HG02973 (cell line): Measurements from ENCODE around the gene POLR2E.
A peak's percentile ranks its signal among the peaks of the same experiment; 100 is the strongest.

Source experiments
- ATAC-seq: cut with Tn5 transposase; IDR thresholded peaks from one replicate; pipeline ENCODE4 v1.9.1; 2021; ENCODE audit warnings: moderate library complexity; ENCODE audit not compliant: unreplicated experiment

The POLR2E gene

GRCh38 chr19:1051791-1052190, 43.4 kb downstream of the POLR2E start:
- no peak for ATAC-seq

- no peak for ATAC-seq
Observed at GRCh38 chr19:1050989-1051788, 44.0 kb downstream of the POLR2E start.

GRCh38 chr19:1049800-1050199, 45.4 kb downstream of the POLR2E start:
- ATAC-seq = no peak

- ATAC-seq = no peak
Observed at GRCh38 chr19:1049106-1049505, 46.1 kb downstream of the POLR2E start.

GRCh38 chr19:1047696-1048147, 47.5 kb downstream of the POLR2E start:
- no peak for ATAC-seq

GRCh38 chr19:1046836-1047695, 48.1 kb downstream of the POLR2E start:
- ATAC-seq = no peak

- no peak for ATAC-seq
Observed at GRCh38 chr19:1046117-1046626, 49.0 kb downstream of the POLR2E start.

GRCh38 chr19:1045247-1045603, 50.0 kb downstream of the POLR2E start:
- ATAC-seq = no peak

- no peak for ATAC-seq
Observed at GRCh38 chr19:1042689-1043511, 52.3 kb downstream of the POLR2E start.

- ATAC-seq = no peak
Observed at GRCh38 chr19:1041835-1042685, 53.1 kb downstream of the POLR2E start.

- no peak for ATAC-seq
Observed at GRCh38 chr19:1041272-1041834, 53.8 kb downstream of the POLR2E start.

- peak; percentile 29 for ATAC-seq
Observed at GRCh38 chr19:1040476-1041271, 54.5 kb downstream of the POLR2E start.

GRCh38 chr19:1039646-1040475, 55.3 kb downstream of the POLR2E start, which contains the start of gene ABCA7:
Gene ABCA7 (plus strand): TSS chr19:1040107. CDS start chr19:1041362, 1,255 bp downstream.
- ATAC-seq = peak; percentile 59

- no peak for ATAC-seq
Observed at GRCh38 chr19:1038978-1039645, 56.1 kb downstream of the POLR2E start.

GRCh38 chr19:1037621-1038064, 57.5 kb downstream of the POLR2E start:
- no peak for ATAC-seq
